PC-3 (cell line): ENCODE results near the gene CCDC92B.

Experiments
- CTCF ChIP-seq: fragments of 300-600 bp; sonication (generic); conservative IDR thresholded peaks from 2 replicates; pipeline ENCODE4 v1.5.1; 2017; ENCODE audit warnings: antibody characterized with exemption, low read depth, mild to moderate bottlenecking, low read length
- EZH2 ChIP-seq: fragments of 300-600 bp; sonication (generic); IDR thresholded peaks from one replicate; pipeline ENCODE4 v1.6.1; 2017; ENCODE audit warnings: antibody characterized with exemption, mild to moderate bottlenecking, low read length; ENCODE audit not compliant: unreplicated experiment

GRCh38 chr17:2792366-2793169 is 43.1 kb upstream of the CCDC92B start:
- TF ChIP-seq CTCF (no peak), EZH2 (no peak)
